HG03196 (cell line): ENCODE measurements around the gene DDI1.

Experiments used
- ATAC-seq: cut with Tn5 transposase; IDR thresholded peaks from one replicate; pipeline ENCODE4 v1.9.1; 2021; ENCODE audit not compliant: unreplicated experiment

Gene DDI1

GRCh38 chr11:104075706-104076105 is 39.3 kb downstream of the DDI1 start:
- no peak for ATAC-seq

GRCh38 chr11:104076455-104076854 is 40.0 kb downstream of the DDI1 start:
- ATAC-seq: no peak

- ATAC-seq: no peak
Observed at GRCh38 chr11:104078245-104078644, 41.8 kb downstream of the DDI1 start.

GRCh38 chr11:104078995-104079394 is 42.6 kb downstream of the DDI1 start:
- no peak for ATAC-seq

- no peak for ATAC-seq
Observed at GRCh38 chr11:104086621-104087020, 50.2 kb downstream of the DDI1 start.
